OCI-LY7 (cell line): ENCODE results near the gene RMP24.

Experiments
- BruUV-seq: library from RNA; stranded (reverse); fragments of 400-500 nt; replicated peaks from 2 replicates; lab custom pipeline; 2021; lab: Mats Ljungman, UMichigan
- CTCF ChIA-PET: fragments of 300-600 bp; sonication (Branson Sonifier 250); formaldehyde crosslinking; loops from one replicate; lab custom pipeline; 2022; ENCODE audit warnings: antibody characterized with exemption; ENCODE audit not compliant: unreplicated experiment; lab: Charles Lee
- POLR2A ChIA-PET: fragments of 300-600 bp; sonication (Branson Sonifier 250); formaldehyde crosslinking; loops from one replicate; lab custom pipeline; 2022; ENCODE audit warnings: antibody characterized with exemption; lab: Charles Lee
- DNase-seq: peaks from one replicate; pipeline ENCODE4 v3.0.0-alpha.2; 2015; ENCODE audit warnings: low spot score
- H2AFZ ChIP-seq: fragments of 200-600 bp; sonication (generic), shearing (Covaris generic); 2 replicates; pipeline ENCODE4 v1.6.1; 2014; ENCODE audit warnings: mild to moderate bottlenecking, antibody characterized with exemption, low read length, moderate library complexity
- H3K27ac ChIP-seq: fragments of 200-600 bp; sonication (generic); 2 replicates; pipeline ENCODE4 v1.5.1; 2014; ENCODE audit warnings: mixed run types, low read depth, mild to moderate bottlenecking, moderate library complexity, low read length, inconsistent platforms; ENCODE audit not compliant: poor library complexity, severe bottlenecking
- H3K36me3 ChIP-seq: fragments of 200-600 bp; sonication (generic); 2 replicates; pipeline ENCODE4 v1.6.1; 2014; ENCODE audit warnings: mild to moderate bottlenecking, antibody characterized with exemption, low read length, moderate library complexity, mixed read lengths; ENCODE audit not compliant: insufficient read depth
- H3K4me1 ChIP-seq: fragments of 200-600 bp; sonication (generic); 2 replicates; pipeline ENCODE4 v1.5.1; 2014; ENCODE audit warnings: mild to moderate bottlenecking, low read length; ENCODE audit not compliant: insufficient read depth, poor library complexity, severe bottlenecking
- H3K4me2 ChIP-seq: fragments of 200-600 bp; sonication (generic); 2 replicates; pipeline ENCODE4 v1.6.1; 2014; ENCODE audit warnings: mild to moderate bottlenecking, low read length
- H3K4me3 ChIP-seq: fragments of 200-600 bp; sonication (generic); 2 replicates; pipeline ENCODE4 v1.5.1; 2014; ENCODE audit warnings: mild to moderate bottlenecking, low read depth, low read length; ENCODE audit not compliant: poor library complexity, severe bottlenecking
- H3K79me2 ChIP-seq: fragments of 200-600 bp; sonication (generic); 2 replicates; pipeline ENCODE4 v1.6.1; 2016; ENCODE audit warnings: low read depth, mild to moderate bottlenecking, low read length, moderate library complexity, mixed read lengths; ENCODE audit not compliant: insufficient read depth
- H3K9me2 ChIP-seq: fragments of 200-600 bp; sonication (generic); 2 replicates; pipeline ENCODE4 v1.6.1; 2016; ENCODE audit warnings: mild to moderate bottlenecking, low read length, mixed read lengths; ENCODE audit not compliant: insufficient read depth
- H3K9me3 ChIP-seq: fragments of 200-600 bp; sonication (generic); 2 replicates; pipeline ENCODE4 v1.6.1; 2014; ENCODE audit warnings: mild to moderate bottlenecking, mixed run types, low read length, mixed read lengths
- H4K20me1 ChIP-seq: fragments of 200-600 bp; sonication (generic); 2 replicates; pipeline ENCODE4 v1.6.1; 2014; ENCODE audit warnings: mild to moderate bottlenecking, antibody characterized with exemption, low read length, moderate library complexity, mixed read lengths; ENCODE audit not compliant: insufficient read depth
- EZH2phosphoT487 ChIP-seq: fragments of 200-600 bp; sonication (generic); IDR thresholded peaks from 2 replicates; pipeline ENCODE4 v1.6.1; 2018; ENCODE audit warnings: low read depth, borderline replicate concordance, mild to moderate bottlenecking, mixed run types, antibody characterized with exemption, low read length, moderate library complexity, mixed read lengths
- intact Hi-C: fragments of 100-400 bp; cut with micrococcal nuclease; formaldehyde crosslinking; loops from one replicate; pipeline ENCODE4 v1.10.0; 2022; ENCODE audit not compliant: unreplicated experiment
- TF ChIP-seq, protein P1 (sequence below): fragments of 200-600 bp; sonication (generic); conservative IDR thresholded peaks from 2 replicates; pipeline ENCODE4 v1.5.1; 2014; ENCODE audit warnings: mild to moderate bottlenecking, antibody characterized with exemption, low read length, moderate library complexity, mixed read lengths

The RMP24 gene

DNA sequence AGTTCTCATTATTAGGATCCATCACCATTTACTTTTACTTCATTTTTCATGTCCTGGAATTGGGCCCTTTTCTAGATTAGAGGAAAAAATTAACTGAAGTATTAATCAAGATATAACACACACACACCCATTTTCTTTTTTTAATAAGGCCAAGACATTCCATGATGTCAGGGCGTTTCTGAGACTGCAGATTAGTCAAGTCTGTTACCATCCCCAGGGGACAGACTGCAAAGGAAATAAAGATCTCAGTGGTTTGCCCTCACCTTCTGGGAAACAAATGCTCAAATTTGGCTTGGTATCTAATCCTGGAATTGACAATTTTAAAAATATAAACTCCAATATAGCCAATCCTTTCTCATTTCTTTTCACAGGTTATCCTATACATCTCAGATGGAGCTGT, 27.4 kb downstream of the RMP24 start:
- POLR2A ChIA-PET: no interaction called here
- H3K9me2 ChIP-seq: no peaks in the 10 kb centered on the region
- H3K4me2 ChIP-seq: no peak overlapping the region
- no peak overlapping the region for H3K4me3 ChIP-seq
- H4K20me1 ChIP-seq: no peaks in the 10 kb centered on the region
- no peaks in the 10 kb centered on the region for H3K36me3 ChIP-seq
- TF ChIP-seq, protein P1, sequence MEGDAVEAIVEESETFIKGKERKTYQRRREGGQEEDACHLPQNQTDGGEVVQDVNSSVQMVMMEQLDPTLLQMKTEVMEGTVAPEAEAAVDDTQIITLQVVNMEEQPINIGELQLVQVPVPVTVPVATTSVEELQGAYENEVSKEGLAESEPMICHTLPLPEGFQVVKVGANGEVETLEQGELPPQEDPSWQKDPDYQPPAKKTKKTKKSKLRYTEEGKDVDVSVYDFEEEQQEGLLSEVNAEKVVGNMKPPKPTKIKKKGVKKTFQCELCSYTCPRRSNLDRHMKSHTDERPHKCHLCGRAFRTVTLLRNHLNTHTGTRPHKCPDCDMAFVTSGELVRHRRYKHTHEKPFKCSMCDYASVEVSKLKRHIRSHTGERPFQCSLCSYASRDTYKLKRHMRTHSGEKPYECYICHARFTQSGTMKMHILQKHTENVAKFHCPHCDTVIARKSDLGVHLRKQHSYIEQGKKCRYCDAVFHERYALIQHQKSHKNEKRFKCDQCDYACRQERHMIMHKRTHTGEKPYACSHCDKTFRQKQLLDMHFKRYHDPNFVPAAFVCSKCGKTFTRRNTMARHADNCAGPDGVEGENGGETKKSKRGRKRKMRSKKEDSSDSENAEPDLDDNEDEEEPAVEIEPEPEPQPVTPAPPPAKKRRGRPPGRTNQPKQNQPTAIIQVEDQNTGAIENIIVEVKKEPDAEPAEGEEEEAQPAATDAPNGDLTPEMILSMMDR: no peak
- no peak for TF ChIP-seq EZH2phosphoT487
- BruUV-seq: no TSS peak
- no peak overlapping the region for H2AFZ ChIP-seq
- intact Hi-C loops: no loop called here
- no peaks in the 10 kb centered on the region for H3K4me1 ChIP-seq
- DNase-seq: no peak
- H3K9me3 ChIP-seq: no peaks in the 10 kb centered on the region
- CTCF ChIA-PET: no interaction called here
- H3K79me2 ChIP-seq: no peaks in the 10 kb centered on the region
- no peak overlapping the region for H3K27ac ChIP-seq

DNA sequence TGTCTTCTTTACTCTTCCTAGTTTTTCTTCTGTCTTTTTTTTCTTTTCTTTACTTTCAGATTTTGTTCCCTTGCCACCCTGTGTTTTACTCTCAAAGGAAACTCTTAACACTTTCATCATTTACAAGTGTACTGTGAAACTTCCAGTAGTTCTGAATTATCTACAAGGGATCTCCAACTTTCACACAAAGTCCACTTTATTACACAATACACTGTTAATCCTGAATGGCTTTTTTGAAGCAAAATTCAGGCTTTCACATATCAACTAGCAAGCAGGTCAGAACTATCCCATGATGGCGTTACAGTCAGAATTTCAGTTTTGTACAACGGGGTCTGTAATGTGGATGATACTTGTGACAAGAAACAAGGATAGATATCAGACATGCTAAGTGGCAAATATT, 34.5 kb downstream of the RMP24 start:
- TF ChIP-seq, protein P1: no peak
- TF ChIP-seq EZH2phosphoT487: no peak
- CTCF ChIA-PET: no interaction called here
- no peak overlapping the region for H3K27ac ChIP-seq

DNA sequence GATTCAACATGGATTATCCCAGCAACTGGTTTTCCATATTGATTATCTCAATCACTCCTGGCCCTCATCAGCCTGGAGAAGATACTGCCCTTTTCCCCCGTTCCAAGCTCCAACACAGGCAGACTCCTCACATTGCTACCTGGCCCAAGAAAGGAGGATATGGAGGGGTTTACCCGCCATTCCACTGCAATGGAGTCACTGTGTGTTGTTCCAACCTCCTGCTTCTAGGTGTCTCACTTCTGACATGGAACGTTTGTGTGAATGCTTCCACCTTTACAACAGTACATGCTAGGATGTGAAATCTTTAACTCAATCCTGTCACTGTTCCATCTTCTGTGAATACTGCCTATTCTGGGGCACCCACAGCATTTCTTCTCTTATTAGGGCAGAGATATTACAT, 36.7 kb downstream of the RMP24 start:
- no peaks in the 10 kb centered on the region for H3K79me2 ChIP-seq
- H3K36me3 ChIP-seq: no peaks in the 10 kb centered on the region
- H3K4me1 ChIP-seq: no peaks in the 10 kb centered on the region
- H3K4me3 ChIP-seq: no peak overlapping the region
- H3K27ac ChIP-seq: no peak overlapping the region
- ChIA-PET POLR2A (no interaction called here), CTCF (no interaction called here)
- no TSS peak for BruUV-seq
- no peak overlapping the region for H3K4me2 ChIP-seq
- DNase-seq: no peak
- no peak overlapping the region for H2AFZ ChIP-seq
- no peaks in the 10 kb centered on the region for H3K9me2 ChIP-seq
- TF ChIP-seq, protein P1: no peak
- no peak for TF ChIP-seq EZH2phosphoT487
- no peaks in the 10 kb centered on the region for H4K20me1 ChIP-seq
- H3K9me3 ChIP-seq: no peaks in the 10 kb centered on the region
- intact Hi-C loops: no loop called here

More for the DNA sequence above, 34.5 kb downstream of the RMP24 start:
- POLR2A ChIA-PET: no interaction called here
- no peaks in the 10 kb centered on the region for H3K36me3 ChIP-seq
- no peak for DNase-seq
- intact Hi-C loops: no loop called here
- H3K4me2 ChIP-seq: no peak overlapping the region
- no peak overlapping the region for H3K4me3 ChIP-seq
- no peaks in the 10 kb centered on the region for H3K4me1 ChIP-seq
- no peak overlapping the region for H2AFZ ChIP-seq
- H3K9me3 ChIP-seq: no peaks in the 10 kb centered on the region
- H4K20me1 ChIP-seq: no peaks in the 10 kb centered on the region
- H3K79me2 ChIP-seq: no peaks in the 10 kb centered on the region
- no TSS peak for BruUV-seq
- no peaks in the 10 kb centered on the region for H3K9me2 ChIP-seq
